BJ (cell line): ENCODE results near the gene SUSD4. TPM values are rescaled to one million over a fixed set of nuclear protein-coding genes. Genes with fewer than 3 reads are reported as not detected.

Source experiments
- CTCF ChIA-PET: fragments of 350-600 bp; formaldehyde crosslinking; extraction: SDS; loops from one replicate; lab custom pipeline; 2021; ENCODE audit warnings: antibody characterized with exemption, inconsistent platforms; lab: Yijun Ruan, JAX
- POLR2A ChIA-PET: fragments of 300-600 bp; sonication (Branson Sonifier 250); formaldehyde crosslinking; extraction: SDS; loops from one replicate; lab custom pipeline; 2021; ENCODE audit warnings: antibody characterized with exemption; lab: Charles Lee
- DNase-seq: peaks from one replicate; pipeline ENCODE4 v3.0.0-alpha.2; 2011; ENCODE audit warnings: low read depth
- H3K27me3 ChIP-seq: 2 replicates; pipeline ENCODE4 v1.6.0; 2011; ENCODE audit warnings: low read length; ENCODE audit not compliant: control insufficient read depth, insufficient read depth
- H3K36me3 ChIP-seq: 2 replicates; pipeline ENCODE4 v1.5.1; 2011; ENCODE audit warnings: low read length; ENCODE audit not compliant: control insufficient read depth, insufficient read depth
- H3K4me3 ChIP-seq: 2 replicates; pipeline ENCODE4 v1.5.1; 2011; ENCODE audit warnings: low read depth, mild to moderate bottlenecking, control low read depth, low read length
- CTCF ChIP-seq: IDR thresholded peaks from 2 replicates; pipeline ENCODE4 v1.5.1; 2011; ENCODE audit warnings: low read depth, mild to moderate bottlenecking, control low read depth, inconsistent platforms, low read length, moderate library complexity; ENCODE audit not compliant: insufficient read depth
- polyA plus RNA-seq: library from polyadenylated mRNA; depleted of rRNA; stranded (reverse); fragments of >200 nt; gene quantifications from 2 replicates; pipeline ENCODE4 v1.2.3, GENCODE V29; 2011

The SUSD4 gene
- polyA plus RNA-seq, 1 experiment = 0.32 TPM

DNA sequence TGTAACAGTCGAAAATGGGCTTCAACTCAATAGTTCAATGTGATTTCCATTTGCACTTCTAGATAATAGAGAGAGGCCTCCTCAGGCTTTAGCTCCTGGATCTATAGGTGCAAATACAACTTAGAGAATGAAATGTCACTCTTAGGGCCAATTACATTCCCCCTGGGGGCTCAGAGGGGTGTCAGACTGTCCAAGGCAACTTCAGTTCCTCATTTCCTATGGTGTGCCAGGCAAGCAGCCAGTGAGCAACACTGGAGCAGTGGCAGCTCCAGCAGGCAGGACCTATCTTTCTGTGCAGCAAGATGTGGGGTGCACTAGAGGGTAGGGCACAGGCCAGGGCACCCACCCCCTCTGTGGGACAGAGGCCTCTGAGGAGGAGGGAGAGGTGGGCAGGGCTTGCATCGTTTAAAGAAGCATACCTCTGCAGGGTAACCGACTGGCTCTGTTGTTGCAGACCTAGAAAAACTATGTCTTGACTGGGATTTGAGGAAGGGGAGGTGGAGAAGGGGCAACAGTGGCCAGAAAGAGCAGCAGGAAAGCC is 97.3 kb downstream of the SUSD4 start:
- no peak overlapping the region for H3K4me3 ChIP-seq
- ChIA-PET CTCF (no interaction called here), POLR2A (no interaction called here)
- no peaks in the 10 kb centered on the region for H3K36me3 ChIP-seq
- H3K27me3 ChIP-seq = peaks cover 4% of the 10 kb centered on the region
- no peak for DNase-seq
- no peak for TF ChIP-seq CTCF

DNA sequence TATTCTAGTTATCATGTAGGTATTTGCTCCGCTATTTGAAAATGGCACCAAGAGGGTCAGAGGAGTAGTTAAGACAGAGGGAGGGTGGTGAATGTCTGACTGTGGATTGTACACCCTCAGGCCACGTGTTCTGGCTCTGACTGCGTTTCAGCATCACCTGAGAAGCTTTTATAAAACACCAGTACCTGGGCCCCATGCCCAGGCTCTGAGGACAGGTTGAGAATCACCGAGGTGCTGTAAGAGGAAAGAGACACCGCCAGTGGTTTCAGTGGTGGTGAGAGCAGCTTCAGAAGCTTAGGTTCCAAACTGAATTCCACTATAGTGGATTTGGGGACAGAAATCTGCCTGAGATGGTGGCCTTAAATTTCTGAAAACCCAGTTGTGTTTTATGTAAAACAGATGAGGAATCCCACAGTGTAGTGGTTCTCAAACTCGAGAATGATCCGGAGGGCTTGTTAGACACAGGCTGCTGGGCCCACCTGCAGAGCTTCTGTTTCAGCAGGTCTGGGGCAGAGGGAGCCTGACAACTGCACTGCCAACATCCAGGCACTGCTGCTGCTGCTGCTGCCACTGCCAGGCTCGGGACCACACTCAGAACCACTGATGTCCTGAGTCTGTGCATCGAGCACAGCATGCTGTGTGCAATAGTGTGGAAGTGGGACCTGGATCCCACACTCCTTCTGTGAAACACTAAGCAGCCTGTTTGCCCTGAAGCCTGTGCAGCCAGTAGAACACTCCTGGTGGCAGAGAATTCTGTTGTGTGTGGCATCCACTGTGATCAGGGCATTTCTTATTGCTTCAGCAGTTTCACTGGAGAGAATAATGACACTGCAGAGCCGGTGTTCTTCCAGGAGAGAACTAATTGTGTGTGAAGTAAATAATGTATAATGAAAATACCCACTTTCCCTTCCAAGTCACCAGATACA is 98.7 kb downstream of the SUSD4 start:
- CTCF ChIA-PET = no interaction called here

DNA sequence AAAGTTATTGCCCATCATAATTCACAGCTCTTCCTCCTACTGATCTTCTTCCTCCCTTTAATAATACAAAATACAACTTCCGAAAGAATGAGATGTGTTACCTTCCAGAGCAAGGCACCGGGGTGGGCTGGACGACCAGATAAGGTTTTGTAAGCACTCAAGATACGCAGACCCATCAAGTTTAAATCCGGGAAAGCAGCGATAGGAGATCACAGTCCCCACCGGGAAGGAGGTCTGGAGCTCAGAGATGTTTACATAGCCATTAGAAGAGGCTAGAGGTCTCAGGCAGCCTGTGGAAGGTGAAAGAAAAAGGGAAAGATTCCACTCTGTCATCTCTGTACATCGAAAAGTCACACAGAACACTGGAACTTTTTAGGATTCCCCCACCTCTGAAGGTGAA is 99.4 kb downstream of the SUSD4 start:
- ChIA-PET POLR2A (no interaction called here), CTCF (no interaction called here)
- Histone ChIP-seq H3K27me3 (peaks cover 4% of the 10 kb centered on the region), H3K36me3 (no peaks in the 10 kb centered on the region), H3K4me3 (no peak overlapping the region)
- TF ChIP-seq CTCF = no peak
- no peak for DNase-seq

More for the DNA sequence above, 98.7 kb downstream of the SUSD4 start:
- peaks cover 4% of the 10 kb centered on the region for H3K27me3 ChIP-seq
- H3K4me3 ChIP-seq = no peak overlapping the region
- POLR2A ChIA-PET = no interaction called here
- H3K36me3 ChIP-seq = no peaks in the 10 kb centered on the region
- DNase-seq = no peak
- TF ChIP-seq CTCF = no peak

GRCh38 chr1:223261914-223262313 is 102.1 kb downstream of the SUSD4 start:
- POLR2A ChIA-PET = no interaction called here
- no peak for TF ChIP-seq CTCF
- no peak for DNase-seq
- Histone ChIP-seq H3K27me3 (peaks cover 4% of the 10 kb centered on the region), H3K36me3 (no peaks in the 10 kb centered on the region), H3K4me3 (no peak overlapping the region)
- CTCF ChIA-PET = no interaction called here

DNA sequence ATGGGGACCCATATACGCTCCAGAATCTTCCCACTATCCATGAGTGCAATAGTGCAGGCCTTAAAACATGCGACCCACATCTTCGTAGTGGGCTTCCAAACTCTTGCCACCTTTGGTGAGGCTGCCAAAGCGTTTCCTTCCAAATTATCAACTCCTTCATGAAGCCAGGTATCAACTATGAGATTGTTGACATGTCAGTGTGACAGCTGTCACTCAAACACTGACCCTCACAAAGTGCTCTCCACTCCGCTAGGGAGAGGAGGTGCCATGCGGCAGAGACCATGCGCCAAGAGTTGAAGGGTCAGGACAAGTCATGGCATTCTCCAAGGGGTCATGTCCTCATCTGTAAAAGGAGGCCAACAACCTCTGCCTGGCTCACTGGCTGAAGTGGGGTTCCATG is 103.3 kb downstream of the SUSD4 start:
- DNase-seq = no peak
- POLR2A ChIA-PET = interaction anchor here (0.6 kb wide), 1 partner anchor 38 kb away, joined by 3 read pairs; no protein-coding TSS in a partner anchor
- CTCF ChIA-PET = no interaction called here
- Histone ChIP-seq H3K36me3 (no peaks in the 10 kb centered on the region), H3K27me3 (peaks cover 4% of the 10 kb centered on the region), H3K4me3 (no peak overlapping the region)
- no peak for TF ChIP-seq CTCF
